ENCODE measurements around the gene LRP5.
A peak's percentile ranks its signal among the peaks of the same experiment; 100 is the strongest.

The LRP5 gene

DNA sequence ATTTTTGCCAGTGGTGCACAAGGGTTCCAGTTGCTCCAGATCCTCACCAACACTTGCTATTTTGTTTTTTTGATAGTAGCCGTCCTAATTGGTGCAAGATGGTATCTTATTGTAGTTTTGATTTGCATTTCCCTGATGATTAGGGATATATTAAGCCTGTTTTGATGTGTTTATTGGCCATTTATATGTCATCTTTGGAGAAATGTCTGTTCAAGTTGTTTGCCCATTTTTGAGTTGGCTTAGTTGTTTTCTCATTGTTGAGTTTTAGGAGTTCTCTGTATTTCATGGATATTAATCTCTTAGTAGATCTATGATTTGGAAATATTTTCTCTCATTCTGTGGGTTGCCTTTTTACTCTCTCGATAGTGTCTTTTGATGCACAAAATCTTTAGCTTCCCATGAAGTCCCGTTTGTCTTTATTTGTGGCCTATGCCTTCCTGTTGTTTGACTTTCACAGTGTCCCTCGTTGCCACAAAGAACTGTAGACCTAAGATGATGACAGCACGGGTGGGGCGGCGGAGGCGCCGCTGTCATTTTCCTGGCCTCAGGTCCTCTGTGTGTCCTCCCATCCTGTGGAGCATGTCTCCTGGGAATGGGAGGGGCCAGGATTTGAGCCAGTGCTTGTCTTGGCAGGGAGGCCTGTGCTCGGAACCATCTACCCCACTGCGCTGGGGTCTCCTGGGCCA is 33.5 kb downstream of the LRP5 start:
- DNase-seq (ENCODE audit: low spot score) (no peak), FAIRE-seq (no peak)

DNA sequence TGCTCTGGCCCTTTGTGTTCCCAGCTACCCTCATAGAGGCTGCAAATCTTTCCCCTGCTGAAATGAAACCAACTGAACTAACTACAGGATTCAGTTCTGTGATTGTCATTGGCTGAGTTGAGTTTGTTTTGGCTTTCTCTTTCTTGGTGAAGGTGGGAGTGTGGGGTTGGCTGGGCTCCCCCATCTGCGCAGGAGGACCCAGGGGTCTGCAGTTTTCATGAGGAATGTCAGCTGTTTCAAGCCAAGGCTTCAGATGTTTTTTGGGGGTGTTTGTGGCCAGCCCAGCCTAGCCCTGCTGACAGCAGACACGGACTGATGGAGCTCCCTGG is 34.0 kb downstream of the LRP5 start:
- no peak for FAIRE-seq
- DNase-seq (ENCODE audit: low spot score), result no peak

DNA sequence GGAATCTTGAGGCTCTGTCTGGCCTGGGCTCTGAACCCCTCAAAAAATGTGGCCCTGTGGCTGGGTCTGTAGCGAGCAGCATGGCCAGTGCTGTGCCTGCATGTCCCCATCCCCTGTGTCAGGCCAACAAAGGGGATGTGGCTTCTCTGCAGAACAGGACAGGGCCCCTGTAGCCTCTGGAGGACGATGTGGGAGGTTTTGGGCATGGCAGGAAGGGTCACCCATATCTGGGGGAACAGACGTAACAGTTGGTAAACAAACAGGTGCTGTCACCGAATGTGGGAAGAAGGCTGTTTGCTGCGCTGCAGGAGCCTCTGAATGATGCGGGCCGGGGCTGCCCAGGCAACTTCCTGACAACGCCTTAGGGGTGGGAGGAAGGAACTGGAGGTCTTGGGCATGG is 35.0 kb downstream of the LRP5 start:
- no peak for DNase-seq (ENCODE audit: low spot score)
- no peak for FAIRE-seq

DNA sequence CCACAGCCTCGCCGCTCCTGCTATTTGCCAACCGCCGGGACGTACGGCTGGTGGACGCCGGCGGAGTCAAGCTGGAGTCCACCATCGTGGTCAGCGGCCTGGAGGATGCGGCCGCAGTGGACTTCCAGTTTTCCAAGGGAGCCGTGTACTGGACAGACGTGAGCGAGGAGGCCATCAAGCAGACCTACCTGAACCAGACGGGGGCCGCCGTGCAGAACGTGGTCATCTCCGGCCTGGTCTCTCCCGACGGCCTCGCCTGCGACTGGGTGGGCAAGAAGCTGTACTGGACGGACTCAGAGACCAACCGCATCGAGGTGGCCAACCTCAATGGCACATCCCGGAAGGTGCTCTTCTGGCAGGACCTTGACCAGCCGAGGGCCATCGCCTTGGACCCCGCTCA is 35.5 kb downstream of the LRP5 start:
- DNase-seq (ENCODE audit: low spot score), result no peak
- no peak for FAIRE-seq

DNA sequence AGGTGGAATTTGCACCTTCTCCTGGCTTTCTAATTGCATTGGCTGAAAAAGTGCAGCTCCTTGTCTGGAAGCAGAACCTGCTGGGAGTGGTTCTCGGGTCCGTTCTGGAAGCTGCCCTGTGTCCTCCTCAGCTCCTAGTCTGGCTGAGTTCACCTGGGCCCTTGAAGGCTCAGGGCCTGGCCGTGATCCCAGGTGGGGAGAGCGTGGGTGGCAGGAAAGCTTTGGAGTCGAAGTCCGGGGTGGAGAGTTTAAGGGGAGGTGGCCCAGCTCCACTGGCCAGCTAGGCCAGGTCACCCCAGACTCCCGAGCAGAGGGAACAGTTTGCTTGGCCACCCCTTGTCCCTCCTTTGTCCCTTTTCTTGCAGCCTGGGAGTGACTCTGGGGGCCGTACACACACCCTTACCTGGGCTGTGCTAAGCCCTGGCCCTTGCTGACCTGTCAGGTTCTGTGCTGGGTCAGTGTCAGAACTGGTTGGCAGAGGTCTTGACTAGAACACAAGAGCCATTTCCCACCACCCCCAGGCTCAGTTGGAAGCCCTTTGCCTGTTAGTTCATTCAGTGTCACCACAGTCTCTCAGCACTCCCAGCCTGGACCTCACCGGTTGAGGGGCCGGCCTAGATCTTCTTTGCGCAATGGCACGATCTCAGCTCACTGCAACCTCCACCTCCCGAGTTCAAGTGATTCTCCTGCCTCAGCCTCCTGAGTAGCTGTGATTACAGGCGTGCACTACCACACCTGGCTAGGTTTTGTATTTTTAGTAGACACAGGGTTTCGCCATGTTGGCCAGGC is 37.3 kb downstream of the LRP5 start:
- no peak for FAIRE-seq
- no peak for DNase-seq (ENCODE audit: low spot score)

DNA sequence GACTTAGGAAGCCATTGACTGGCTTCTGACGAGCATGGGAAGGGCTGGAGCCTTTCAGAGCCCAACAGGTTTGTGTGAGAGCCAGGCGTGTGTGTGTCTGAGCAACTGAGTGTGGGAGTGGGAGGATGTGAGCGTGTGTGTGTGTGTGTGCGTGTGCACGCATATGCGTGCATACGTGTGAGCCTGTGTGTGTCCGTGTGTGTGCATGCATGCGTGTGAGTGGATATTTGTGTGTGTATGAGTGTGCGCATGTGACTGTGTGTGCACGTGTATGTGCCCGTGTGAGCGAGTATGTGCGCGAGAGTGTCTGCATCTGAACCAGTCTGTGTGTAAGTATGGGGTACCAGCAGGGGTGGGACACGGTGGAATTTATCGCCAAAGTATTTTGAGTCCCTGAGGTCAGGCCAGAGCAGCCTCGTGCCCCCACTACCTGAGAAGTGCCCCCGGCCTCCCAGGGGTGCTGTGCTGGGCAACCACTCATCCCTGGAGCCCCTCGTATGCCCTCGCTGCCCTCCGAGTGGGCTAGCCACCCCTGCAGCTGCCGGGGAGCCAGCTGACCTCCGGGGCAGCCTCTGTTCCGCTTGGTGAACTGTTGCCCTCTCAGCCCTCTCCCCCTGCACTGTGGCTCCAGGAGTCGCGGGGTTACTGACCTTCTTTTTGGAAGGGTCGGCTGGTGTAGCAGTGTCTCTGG is 38.5 kb downstream of the LRP5 start:
- DNase-seq (ENCODE audit: low spot score), result no peak
- peak; percentile 77 for FAIRE-seq

DNA sequence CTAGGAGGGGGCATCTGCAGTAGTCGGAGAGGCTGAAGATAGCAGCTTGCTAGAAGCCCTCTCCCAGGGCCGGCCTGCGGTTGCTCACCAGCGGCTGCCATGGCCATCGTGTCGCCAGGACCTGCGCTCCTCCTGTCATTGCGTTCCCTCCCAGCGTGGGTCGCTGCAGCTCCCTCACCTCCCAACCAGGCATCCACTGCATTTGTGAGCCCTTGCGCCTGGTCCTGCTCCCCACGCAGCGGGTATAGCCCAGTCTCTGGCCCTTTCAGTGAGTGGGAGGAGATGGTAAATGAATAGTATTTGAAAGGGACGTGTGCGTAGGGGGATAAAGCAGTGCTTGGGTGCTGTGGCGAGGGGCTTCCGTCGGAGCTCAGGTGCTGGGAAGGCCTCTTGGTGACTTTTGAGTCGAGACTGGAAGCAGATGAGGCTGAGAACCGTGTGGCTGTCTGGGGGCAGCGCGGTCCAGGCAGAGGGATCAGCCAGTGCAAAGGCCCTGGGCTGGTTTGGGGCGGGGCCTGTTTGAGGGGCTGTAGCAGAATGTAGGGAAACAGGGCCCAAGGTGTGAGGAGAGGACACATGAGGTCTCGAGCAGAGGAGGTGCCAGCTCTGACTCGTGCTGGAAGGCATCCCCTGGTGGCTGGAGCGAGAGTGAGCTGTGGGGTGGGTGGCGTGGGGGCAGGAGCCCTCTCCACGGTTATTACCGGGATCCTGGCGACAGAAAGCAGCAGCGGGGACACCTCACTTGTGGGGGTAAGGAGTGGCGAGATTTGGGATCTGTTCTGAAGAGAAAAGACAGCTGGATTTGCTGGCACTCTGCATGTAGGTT is 39.3 kb downstream of the LRP5 start:
- DNase-seq (ENCODE audit: low spot score) (no peak), FAIRE-seq (no peak)

DNA sequence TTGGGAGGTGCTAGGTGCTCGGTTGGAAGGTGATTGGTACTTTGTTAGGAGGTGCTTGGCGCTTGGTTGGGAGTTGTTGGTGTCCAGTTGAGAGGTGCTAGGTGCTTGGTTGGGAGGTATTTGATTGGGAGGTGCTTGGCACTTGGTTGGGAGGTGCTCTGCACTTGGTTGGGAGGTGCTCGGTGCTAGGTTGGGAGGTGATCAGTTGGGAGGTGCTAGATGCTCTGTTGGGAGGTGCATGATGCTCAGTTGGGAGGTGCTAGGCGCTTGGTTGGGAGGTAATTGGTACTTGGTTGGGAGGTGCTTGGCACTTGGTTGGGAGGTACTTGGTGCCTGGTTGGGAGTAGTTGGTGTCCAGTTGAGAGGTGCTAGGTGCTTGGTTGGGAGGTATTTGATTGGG is 40.2 kb downstream of the LRP5 start:
- DNase-seq (ENCODE audit: low spot score), result no peak
- peak; percentile 17 for FAIRE-seq

DNA sequence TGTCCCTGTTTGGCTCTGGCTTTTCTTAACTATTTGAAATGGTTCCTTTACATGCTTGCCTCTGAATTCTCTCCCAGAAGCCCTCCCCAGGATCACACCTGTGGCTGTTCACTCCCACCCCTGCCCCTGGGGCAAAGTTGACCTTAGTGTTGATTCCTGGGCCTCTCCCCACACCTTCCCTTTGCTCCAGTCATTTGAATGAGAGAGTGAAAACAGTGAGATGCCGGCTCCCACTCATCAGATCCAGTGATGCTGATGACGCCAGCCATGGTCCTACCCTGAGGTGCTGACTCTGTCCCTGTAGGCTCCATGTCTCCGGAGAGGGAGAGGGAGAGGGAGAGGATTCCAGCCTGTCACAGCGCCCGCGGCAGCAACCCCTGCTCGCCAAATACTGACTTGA is 40.7 kb downstream of the LRP5 start:
- DNase-seq (ENCODE audit: low spot score) (no peak), FAIRE-seq (no peak)

DNA sequence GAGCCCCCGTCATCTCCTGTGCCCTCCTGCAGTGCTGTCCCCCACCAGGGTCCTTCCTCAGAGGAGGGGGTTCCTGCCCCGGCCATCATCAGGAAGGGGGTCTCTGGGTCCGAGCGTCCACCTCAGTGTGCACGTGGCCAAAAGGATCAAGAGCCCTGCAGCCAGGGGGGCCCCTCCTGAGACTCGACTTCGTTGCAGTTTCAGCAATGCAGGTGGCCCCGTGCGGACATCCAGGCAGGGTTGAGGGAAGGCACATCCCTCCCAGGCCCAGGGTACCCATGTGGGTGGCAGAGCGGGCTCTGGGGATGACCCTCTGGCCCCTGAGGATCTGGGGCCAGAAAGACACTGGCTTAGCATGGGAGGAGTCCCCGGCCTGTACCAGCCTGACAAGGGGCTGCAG is 41.3 kb downstream of the LRP5 start:
- DNase-seq (ENCODE audit: low spot score), result no peak
- FAIRE-seq, result no peak

DNA sequence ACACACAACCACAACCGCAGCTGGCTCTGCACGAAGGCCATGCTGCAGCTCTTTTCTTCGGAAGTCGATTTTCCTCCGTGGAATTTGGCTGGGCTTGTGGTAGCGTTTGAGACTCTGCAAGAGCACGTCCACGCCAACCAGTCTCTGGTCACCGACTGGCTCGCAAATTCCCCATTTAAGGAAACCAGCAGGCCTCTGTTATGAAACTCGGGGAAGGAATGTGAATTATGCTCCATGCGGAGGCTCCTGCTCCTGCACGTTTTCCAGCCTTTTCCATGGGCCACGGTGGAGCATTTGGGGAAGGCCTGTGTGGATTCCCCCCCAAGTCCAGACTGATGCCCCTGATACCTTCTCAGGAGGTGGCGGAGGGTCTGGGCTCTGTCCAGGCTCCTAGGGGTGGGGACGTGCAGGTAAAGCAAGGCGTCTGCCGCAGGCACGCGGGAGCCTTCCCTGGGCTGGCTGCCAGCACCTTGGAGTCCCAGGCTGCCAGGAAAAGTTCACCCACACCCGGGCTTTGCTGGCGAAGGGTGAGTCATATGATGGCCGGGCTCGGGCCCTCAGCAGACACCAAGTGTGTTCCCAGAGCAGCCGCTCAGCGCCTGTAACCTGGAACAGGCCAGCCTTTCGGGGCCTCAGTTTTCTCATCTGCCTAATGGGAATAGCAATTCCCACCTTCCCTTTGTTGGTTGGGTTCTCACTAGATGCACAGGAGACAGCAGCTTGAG is 41.9 kb downstream of the LRP5 start:
- no peak for FAIRE-seq
- DNase-seq (ENCODE audit: low spot score), result peak; percentile 99

DNA sequence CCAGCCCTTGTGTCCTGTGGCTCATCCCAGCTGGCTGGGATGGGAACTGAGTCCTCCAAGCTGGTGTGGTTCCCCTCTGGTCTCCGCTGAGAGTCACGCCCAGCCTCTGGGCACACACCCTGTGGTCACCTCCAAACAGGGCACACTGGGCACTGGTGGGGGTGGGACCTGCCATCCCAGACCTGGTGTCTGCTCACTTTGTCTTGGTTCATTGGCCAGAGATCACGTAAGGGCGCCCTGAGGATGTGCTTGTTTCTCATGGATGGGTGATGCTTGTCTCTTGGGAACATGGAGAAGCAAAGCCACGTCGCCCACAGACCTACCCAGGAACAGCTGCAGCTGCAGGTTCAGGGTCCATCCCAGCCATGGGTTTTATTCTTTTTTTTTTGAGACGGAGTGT is 43.1 kb downstream of the LRP5 start:
- no peak for DNase-seq (ENCODE audit: low spot score)
- FAIRE-seq, result no peak

DNA sequence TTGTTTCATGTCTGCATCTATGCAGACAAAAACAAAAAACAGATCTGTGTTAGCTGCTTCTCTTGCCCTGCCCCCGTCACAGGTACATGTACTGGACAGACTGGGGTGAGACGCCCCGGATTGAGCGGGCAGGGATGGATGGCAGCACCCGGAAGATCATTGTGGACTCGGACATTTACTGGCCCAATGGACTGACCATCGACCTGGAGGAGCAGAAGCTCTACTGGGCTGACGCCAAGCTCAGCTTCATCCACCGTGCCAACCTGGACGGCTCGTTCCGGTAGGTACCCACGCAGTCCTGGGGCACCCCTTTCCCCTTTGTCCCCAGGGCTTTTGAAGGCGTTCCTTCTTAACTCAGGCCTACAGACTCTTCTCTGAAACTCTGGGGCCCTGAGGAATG is 45.2 kb downstream of the LRP5 start:
- no peak for FAIRE-seq

DNA sequence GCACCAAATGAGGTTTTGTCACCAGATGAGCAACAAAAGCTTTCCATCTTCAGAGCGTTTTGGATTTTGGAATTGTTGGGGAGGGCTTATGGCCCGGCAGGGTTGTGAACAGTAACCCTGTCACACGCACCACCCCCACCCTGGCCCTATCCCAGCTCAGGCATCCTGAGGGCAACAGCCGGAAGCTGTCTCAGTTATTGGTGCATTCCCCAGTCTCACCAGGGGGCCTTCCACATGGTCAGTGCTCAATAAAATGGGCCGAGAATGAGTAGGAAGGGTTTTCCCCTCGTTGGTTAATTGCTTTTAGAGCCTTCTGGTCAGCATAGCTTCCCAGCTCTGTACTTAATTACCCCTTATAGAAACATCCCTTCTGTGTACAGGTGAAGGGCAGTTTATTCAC is 46.0 kb downstream of the LRP5 start:
- FAIRE-seq (no peak), DNase-seq (ENCODE audit: low spot score) (no peak)

More for the DNA sequence above, 45.2 kb downstream of the LRP5 start:
- no peak for DNase-seq (ENCODE audit: low spot score)

DNA sequence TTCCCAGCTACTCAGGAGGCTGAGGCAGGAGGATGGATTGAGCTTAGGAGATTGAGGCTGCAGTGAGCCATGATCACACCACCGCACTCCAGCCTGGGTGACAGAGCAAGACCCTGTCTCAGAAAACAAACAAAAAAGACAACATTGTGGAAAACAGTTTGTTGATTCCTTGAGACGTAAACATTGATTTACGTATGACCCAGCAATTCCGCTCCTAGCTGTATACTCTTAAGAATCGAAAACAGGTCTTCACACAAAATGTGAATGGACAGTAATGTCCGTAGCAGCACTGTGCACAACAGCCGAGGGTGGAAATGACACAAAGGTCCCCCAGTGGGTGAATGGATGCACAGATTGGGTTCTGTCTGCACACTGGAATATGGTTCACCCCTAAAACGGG is 49.3 kb downstream of the LRP5 start:
- FAIRE-seq (no peak), DNase-seq (ENCODE audit: low spot score) (no peak)

DNA sequence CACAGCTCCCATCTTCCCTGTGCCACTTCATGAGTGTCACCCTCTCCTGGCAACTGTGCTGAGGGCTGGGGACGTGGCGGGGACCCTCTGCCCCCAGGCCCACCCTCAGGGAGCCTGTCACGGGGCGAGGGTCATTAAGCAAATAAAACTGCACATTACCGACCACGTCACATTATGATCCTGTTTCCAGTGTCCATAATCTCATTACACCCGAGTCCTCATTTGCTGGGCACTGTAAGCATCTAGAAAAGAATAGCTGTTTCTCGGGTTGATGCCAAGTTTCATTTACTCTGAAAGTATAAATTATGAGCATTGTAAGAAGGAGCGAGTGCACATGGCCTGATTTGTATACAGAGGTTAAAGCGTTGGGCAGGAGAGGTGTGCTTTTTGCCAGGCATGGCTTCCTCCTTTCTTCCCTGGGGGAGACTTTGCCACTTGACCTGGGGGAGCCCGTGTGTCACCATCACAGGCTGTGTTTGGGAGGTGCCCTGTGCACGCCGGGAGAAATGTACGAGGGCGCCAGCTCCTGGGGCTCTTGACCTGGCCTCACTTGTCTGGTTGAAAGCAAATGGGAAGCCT is 50.5 kb downstream of the LRP5 start:
- no peak for FAIRE-seq

DNA sequence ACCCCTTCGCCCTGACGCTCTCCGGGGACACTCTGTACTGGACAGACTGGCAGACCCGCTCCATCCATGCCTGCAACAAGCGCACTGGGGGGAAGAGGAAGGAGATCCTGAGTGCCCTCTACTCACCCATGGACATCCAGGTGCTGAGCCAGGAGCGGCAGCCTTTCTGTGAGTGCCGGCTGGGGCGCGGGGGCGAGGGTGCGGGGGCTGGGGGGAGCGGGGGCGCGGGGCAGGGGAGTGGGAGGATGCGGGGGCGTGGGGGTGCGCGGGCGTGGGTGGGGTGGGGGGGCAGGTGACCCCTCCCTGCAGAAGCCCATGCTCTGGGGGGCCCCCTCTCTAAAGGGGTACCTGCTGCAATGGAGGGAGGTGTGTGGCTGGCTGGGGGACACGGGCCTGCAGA is 51.4 kb downstream of the LRP5 start:
- DNase-seq (ENCODE audit: low spot score) (no peak), FAIRE-seq (no peak)

More for the DNA sequence above, 50.5 kb downstream of the LRP5 start:
- DNase-seq (ENCODE audit: low spot score), result no peak

DNA sequence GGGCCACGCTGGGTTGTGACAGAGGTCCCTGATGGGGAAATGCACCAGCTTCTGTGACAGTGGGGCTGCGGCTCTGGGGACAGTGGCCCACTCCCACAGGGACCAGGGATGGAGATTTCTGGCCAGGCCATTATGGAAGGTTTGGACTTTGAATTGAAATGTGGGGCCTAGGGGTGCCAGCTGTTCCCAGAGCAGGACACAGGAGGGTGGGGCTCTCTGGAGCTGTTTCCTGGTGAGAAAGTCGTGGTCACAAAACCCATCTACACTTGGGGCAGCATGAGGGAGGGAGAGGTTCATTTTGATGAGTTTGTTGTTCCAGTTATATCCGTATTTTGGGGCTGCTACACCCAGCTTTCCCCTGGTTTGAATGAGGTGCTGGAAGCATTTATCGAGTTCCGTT is 52.2 kb downstream of the LRP5 start:
- FAIRE-seq (no peak), DNase-seq (ENCODE audit: low spot score) (no peak)

DNA sequence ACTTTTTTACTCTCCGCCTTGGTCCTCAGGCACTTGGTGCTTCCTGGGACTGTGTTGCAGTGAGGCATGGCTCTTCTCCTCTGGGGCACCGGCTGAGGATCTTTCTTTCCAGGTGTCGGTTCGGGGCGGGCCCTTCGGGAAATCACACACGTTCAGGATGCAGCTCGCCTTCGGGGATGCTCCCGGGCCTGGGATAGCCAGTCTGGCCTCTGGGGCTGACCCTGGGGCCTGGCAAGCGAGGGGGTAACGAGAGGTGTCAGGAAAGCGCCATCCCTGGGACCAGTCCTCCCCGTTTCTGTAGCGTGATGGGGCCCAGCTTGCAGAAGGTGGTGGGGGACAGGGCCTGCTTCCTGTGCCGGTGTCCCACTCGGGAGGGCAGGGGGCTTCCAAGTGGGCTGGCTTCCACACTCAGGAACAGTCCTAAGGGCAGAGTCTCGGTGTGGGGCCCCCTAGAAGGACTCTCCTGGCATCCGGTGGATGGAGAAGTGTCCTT is 53.6 kb downstream of the LRP5 start:
- DNase-seq (ENCODE audit: low spot score) (no peak), FAIRE-seq (no peak)

DNA sequence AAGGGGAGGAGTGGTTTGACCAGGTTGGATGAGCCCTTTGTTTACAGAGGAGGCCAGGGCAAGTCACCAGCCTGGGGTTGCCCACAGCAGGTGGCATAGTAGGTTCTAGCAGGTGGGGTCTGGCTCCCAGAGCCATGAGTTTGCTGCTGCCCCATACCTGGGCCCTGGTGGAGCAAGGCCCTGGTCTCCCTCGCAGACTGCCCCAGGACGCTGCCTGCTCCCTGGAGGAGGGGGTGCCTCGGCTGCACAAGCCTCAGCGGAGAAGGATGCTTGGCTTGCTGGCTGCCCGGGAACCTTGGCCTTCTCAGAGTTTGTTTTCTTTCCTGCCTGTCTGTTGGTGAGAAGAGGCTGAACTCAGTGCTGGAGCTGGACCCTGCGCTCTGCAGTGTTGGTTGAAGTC is 54.9 kb downstream of the LRP5 start:
- FAIRE-seq (no peak), DNase-seq (ENCODE audit: low spot score) (no peak)

DNA sequence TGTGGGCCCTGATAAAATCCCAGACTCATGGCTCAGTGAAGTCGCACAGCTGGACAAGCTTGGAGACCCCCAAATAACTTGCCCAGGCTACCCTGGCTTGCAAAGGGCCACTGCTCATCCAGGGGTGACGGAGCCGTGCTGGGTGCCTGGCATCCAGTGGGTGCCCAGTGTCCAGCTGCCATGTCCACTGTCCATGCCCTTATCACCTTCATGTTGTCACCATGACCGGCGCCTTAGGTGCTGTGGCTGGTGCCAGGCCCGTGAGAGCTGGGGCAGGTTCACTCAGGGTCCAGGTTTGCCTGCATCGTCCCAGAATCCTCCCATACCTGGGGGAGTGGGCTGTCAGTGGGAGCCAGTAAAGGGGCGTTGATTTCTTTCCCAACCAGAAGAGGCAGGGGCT is 57.4 kb downstream of the LRP5 start:
- DNase-seq (ENCODE audit: low spot score) (no peak), FAIRE-seq (no peak)
